GM18909 (cell line): ENCODE measurements around the gene ZAP70.
"Not testable (repeated sequence)": the region's sequence is repeated elsewhere in the genome, so short reads cannot be mapped to it uniquely, and the experiment has no call there.

Experiments
- ATAC-seq: cut with Tn5 transposase; IDR thresholded peaks from one replicate; pipeline ENCODE4 v1.9.1; 2021; ENCODE audit warnings: mild to moderate bottlenecking; ENCODE audit not compliant: unreplicated experiment, poor library complexity

ZAP70 gene

GRCh38 chr2:97713296-97714083 lies at the start of gene ZAP70:
ZAP70 (plus strand) TSS chr2:97713576; CDS start chr2:97724037, 10,461 bp downstream.
- no peak for ATAC-seq

GRCh38 chr2:97663626-97663961 lies 49.8 kb upstream of the ZAP70 start:
- ATAC-seq, result no peak

- ATAC-seq, result peak; percentile 87
These were observed 49.3 kb upstream of the ZAP70 start, which contains the start of gene ACTR1B for GRCh38 chr2:97663962-97664635. ACTR1B (minus strand) TSS chr2:97664044; CDS start chr2:97663890, 154 bp downstream.

- no peak for ATAC-seq
These were observed 48.8 kb upstream of the ZAP70 start for GRCh38 chr2:97664636-97664970.

GRCh38 chr2:97669448-97669847 lies 43.9 kb upstream of the ZAP70 start, which contains the start of gene C2orf92:
C2orf92 (plus strand) TSS chr2:97669713; CDS start chr2:97669789, 76 bp downstream.
- no peak for ATAC-seq

GRCh38 chr2:97670471-97670870 lies 42.9 kb upstream of the ZAP70 start:
- no peak for ATAC-seq

- ATAC-seq, result no peak
These were observed 41.9 kb upstream of the ZAP70 start for GRCh38 chr2:97671526-97671925.

GRCh38 chr2:97672606-97673140 lies 40.7 kb upstream of the ZAP70 start:
- not testable (repeated sequence) for ATAC-seq

GRCh38 chr2:97673182-97673914 lies 40.0 kb upstream of the ZAP70 start:
- no peak for ATAC-seq

- ATAC-seq, result no peak
These were observed 39.5 kb upstream of the ZAP70 start for GRCh38 chr2:97673915-97674283.

GRCh38 chr2:97675430-97676113 lies 37.8 kb upstream of the ZAP70 start:
- no peak for ATAC-seq

GRCh38 chr2:97676620-97677019 lies 36.8 kb upstream of the ZAP70 start:
- ATAC-seq, result no peak

GRCh38 chr2:97677480-97677879 lies 35.9 kb upstream of the ZAP70 start:
- ATAC-seq, result no peak

GRCh38 chr2:97678298-97678697 lies 35.1 kb upstream of the ZAP70 start:
- ATAC-seq, result no peak

GRCh38 chr2:97687235-97687634 lies 26.1 kb upstream of the ZAP70 start:
- not testable (repeated sequence) for ATAC-seq

- ATAC-seq, result no peak
These were observed 25.1 kb upstream of the ZAP70 start for GRCh38 chr2:97688062-97688827.

- ATAC-seq, result no peak
These were observed 22.2 kb upstream of the ZAP70 start for GRCh38 chr2:97691166-97691565.

- no peak for ATAC-seq
These were observed 19.9 kb upstream of the ZAP70 start for GRCh38 chr2:97693476-97693875.

GRCh38 chr2:97695744-97696143 lies 17.6 kb upstream of the ZAP70 start:
- ATAC-seq, result no peak
